Osteoblast (primary cell): ENCODE data around the gene CARD10. TPM values are rescaled to one million over a fixed set of nuclear protein-coding genes. Genes with fewer than 3 reads are reported as not detected.
A peak's percentile ranks its signal among the peaks of the same experiment; 100 is the strongest.

Experiments
- DNase-seq: peaks from one replicate; pipeline ENCODE4 v3.0.0; 2011; ENCODE audit warnings: low spot score, mixed read lengths; ENCODE audit not compliant: insufficient read length; ENCODE audit errors: missing footprints
- H2AFZ ChIP-seq: 2 replicates; pipeline ENCODE4 v1.6.0; 2011; ENCODE audit warnings: mild to moderate bottlenecking, low read length
- H3K27ac ChIP-seq: 2 replicates; pipeline ENCODE4 v1.5.1; 2011; ENCODE audit warnings: mild to moderate bottlenecking, low read depth, low read length, moderate library complexity
- H3K27me3 ChIP-seq: 2 replicates; pipeline ENCODE4 v1.6.0; 2012; ENCODE audit warnings: mild to moderate bottlenecking, control low read depth, inconsistent platforms, low read length, moderate library complexity; ENCODE audit not compliant: insufficient read depth
- H3K36me3 ChIP-seq: 2 replicates; pipeline ENCODE4 v1.5.1; 2011; ENCODE audit warnings: mild to moderate bottlenecking, low read length, control low read depth, moderate library complexity; ENCODE audit not compliant: insufficient read depth
- H3K4me1 ChIP-seq: 2 replicates; pipeline ENCODE4 v1.5.1; 2011; ENCODE audit warnings: mild to moderate bottlenecking, low read length, control low read depth, moderate library complexity; ENCODE audit not compliant: insufficient read depth
- H3K4me2 ChIP-seq: 2 replicates; pipeline ENCODE4 v1.6.0; 2011; ENCODE audit warnings: mild to moderate bottlenecking, low read length; ENCODE audit not compliant: insufficient read depth
- H3K4me3 ChIP-seq: fragments of 200-600 bp; sonication (generic); 3 replicates; pipeline ENCODE4 v1.5.1; 2012; ENCODE audit warnings: mild to moderate bottlenecking, low read length, inconsistent platforms; ENCODE audit not compliant: insufficient read depth
- H3K79me2 ChIP-seq: 2 replicates; pipeline ENCODE4 v1.6.0; 2012; ENCODE audit warnings: mild to moderate bottlenecking, low read length, control low read depth, inconsistent platforms; ENCODE audit not compliant: insufficient read depth
- H3K9me3 ChIP-seq: 2 replicates; pipeline ENCODE4 v1.5.1; 2011; ENCODE audit warnings: low read depth, low read length, control low read depth
- H4K20me1 ChIP-seq: 2 replicates; pipeline ENCODE4 v1.6.0; 2012; ENCODE audit warnings: mild to moderate bottlenecking, low read length, control low read depth; ENCODE audit not compliant: insufficient read depth
- total RNA-seq: library from RNA; depleted of rRNA; stranded (reverse); fragments of >200 nt; gene quantifications from 2 replicates; pipeline ENCODE4 v1.2.3, GENCODE V29; 2012
- TF ChIP-seq, protein P1 (sequence below): IDR thresholded peaks from 2 replicates; pipeline ENCODE4 v1.5.1; 2011; ENCODE audit warnings: mild to moderate bottlenecking, low read depth, low read length, moderate library complexity; ENCODE audit errors: extremely low read depth

Gene CARD10
- total RNA-seq, 1 donor: 11.9 TPM

DNA sequence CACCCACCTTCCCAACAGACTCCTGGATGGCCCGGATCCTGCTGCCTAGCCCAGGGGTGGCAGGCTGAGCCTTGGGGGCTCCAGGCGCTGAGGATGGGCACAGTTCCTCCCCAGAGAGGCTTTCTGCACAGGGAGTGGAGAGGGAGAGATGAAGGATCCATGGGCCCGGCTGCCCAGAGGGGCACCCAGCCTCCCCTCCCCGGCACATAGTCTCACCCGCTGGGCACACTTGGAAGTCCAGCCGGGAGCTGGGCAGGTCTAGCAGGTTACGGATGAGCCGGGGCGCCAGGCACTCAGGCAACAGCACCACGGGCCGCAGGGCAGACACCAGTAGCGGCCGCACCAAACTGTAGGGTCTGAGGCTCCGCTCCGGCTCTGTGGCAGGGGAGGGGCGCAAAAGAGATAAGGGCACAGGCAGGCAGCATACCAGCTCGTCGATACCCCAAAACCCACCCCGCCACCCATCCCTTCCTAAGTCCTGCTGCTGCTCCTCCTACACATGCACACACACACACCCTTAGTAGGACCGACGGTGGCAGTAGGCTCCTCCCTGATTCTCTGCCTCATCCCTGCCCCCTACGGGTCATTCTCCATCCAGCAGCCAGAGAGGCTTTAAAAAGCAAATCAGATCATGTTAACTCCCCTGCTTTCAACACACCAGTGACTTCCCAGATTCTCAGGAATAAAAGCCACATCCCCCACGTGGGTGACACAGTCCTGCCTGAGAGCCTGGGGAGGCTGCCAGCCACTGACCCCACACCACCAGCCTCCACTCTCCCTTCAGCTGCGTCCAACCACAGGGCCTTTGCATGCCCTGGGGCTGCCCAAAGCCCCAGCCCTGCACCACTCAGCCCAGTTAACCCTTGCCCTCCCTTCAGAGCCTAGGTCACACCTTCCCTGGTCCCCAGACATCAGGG, 26.5 kb downstream of the CARD10 start:
- no peaks in the 10 kb centered on the region for H4K20me1 ChIP-seq
- no peak overlapping the region for H3K27ac ChIP-seq
- no peaks in the 10 kb centered on the region for H3K27me3 ChIP-seq
- no peaks in the 10 kb centered on the region for H3K79me2 ChIP-seq
- H3K36me3 ChIP-seq: peaks cover 16% of the 10 kb centered on the region
- H3K4me2 ChIP-seq: no peak overlapping the region
- no peak overlapping the region for H2AFZ ChIP-seq
- no peaks in the 10 kb centered on the region for H3K9me3 ChIP-seq
- peaks cover 14% of the 10 kb centered on the region for H3K4me1 ChIP-seq
- DNase-seq: peak; percentile 97
- H3K4me3 ChIP-seq: no peak overlapping the region
- TF ChIP-seq, protein P1, sequence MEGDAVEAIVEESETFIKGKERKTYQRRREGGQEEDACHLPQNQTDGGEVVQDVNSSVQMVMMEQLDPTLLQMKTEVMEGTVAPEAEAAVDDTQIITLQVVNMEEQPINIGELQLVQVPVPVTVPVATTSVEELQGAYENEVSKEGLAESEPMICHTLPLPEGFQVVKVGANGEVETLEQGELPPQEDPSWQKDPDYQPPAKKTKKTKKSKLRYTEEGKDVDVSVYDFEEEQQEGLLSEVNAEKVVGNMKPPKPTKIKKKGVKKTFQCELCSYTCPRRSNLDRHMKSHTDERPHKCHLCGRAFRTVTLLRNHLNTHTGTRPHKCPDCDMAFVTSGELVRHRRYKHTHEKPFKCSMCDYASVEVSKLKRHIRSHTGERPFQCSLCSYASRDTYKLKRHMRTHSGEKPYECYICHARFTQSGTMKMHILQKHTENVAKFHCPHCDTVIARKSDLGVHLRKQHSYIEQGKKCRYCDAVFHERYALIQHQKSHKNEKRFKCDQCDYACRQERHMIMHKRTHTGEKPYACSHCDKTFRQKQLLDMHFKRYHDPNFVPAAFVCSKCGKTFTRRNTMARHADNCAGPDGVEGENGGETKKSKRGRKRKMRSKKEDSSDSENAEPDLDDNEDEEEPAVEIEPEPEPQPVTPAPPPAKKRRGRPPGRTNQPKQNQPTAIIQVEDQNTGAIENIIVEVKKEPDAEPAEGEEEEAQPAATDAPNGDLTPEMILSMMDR: peak; percentile 63

DNA sequence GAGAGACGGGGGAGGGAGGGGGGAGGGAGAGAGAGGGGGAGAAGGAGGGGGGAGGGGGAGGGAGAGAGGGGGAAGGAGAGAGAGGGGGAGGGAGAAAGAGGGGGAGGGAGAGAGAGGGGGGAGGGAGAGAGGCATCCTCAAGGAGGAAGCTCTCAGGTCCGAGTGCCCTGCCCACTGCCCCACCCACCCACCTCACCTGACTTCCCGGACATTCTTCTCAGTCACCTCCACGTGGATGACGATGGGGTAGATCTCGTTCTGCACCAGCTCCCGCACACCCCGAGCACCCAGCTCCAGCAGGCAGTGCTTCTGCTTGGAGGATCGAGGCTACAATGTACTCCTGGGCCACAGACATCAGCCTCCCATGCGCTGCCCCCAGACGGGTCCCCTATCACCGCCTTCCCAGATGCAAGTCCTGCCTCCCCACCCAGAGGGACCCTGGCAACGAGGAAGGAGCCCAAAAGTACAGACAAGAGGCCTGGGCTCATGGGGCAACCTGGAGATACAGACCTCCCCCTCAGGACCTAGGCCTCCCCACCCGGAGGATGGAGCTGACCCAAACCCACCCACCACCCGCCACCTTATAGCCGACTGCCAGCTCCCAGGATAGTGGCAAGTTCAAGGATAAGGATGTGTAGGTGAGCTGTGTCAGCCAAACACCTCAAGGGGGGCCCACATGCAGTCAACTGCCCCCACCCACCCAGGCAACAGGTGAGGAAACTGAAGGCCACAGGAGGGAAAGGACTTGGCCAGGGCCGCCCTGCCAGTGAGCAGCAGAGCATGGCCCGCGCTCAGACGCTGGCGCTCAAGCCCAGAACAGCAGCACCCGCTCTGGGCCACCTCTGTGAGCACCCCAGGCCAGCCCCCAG, 27.4 kb downstream of the CARD10 start:
- Histone ChIP-seq H3K36me3 (peaks cover 16% of the 10 kb centered on the region), H3K4me2 (no peak overlapping the region), H3K27me3 (no peaks in the 10 kb centered on the region), H2AFZ (no peak overlapping the region), H4K20me1 (no peaks in the 10 kb centered on the region), H3K9me3 (no peaks in the 10 kb centered on the region), H3K4me1 (peaks cover 8% of the 10 kb centered on the region), H3K79me2 (no peaks in the 10 kb centered on the region), H3K4me3 (no peak overlapping the region), H3K27ac (no peak overlapping the region)
- DNase-seq: no peak
- TF ChIP-seq, protein P1: no peak

DNA sequence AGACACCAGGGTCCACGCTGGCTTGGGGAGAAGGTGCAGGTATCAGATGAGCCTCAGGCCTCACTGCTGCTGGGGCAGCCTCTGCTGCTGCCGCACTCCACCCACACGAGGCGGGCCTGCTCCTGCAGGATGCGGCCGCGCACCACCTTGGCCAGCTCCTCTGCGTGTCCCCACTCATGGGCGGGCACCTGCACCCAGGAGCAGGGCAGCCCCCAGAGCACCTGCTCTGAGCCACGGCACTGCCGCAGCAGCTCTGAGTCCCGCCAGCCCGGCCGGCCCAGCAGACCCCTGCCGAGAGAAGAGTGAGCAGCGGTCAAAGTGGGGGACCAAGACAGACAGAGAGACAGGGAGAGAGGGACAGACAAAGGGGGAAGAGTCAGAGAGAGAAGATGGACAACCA, 28.1 kb downstream of the CARD10 start:
- Histone ChIP-seq H3K79me2 (no peaks in the 10 kb centered on the region), H2AFZ (no peak overlapping the region), H3K27me3 (no peaks in the 10 kb centered on the region), H4K20me1 (no peaks in the 10 kb centered on the region), H3K4me2 (no peak overlapping the region), H3K9me3 (no peaks in the 10 kb centered on the region), H3K4me3 (no peak overlapping the region), H3K27ac (no peak overlapping the region), H3K36me3 (peaks cover 15% of the 10 kb centered on the region), H3K4me1 (peaks cover 6% of the 10 kb centered on the region)
- TF ChIP-seq, protein P1: no peak
- DNase-seq: no peak

DNA sequence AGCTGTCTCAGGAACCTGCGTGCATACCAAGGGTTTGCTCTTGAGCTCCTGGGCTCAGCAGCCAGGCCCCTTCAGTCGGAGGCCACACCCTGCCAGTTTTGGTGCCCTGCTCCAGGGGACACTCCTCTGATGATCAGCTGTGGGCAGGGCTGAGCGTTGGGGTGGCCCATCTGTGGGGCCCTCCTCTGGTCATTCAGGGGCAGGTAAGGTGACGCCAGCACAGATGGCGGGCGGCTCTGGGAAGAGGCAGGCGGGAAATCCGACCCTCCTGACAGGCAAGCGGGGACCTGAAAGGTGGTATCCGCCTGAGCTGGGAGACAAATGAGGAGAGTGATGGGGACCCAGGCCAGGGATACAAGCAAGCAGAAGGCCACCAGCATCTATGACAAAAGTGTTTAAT, 29.2 kb downstream of the CARD10 start:
- DNase-seq: no peak
- Histone ChIP-seq H3K4me1 (peaks cover 5% of the 10 kb centered on the region), H3K27me3 (no peaks in the 10 kb centered on the region), H3K27ac (no peak overlapping the region), H3K4me2 (no peak overlapping the region), H2AFZ (no peak overlapping the region), H3K36me3 (peaks cover 8% of the 10 kb centered on the region), H3K79me2 (no peaks in the 10 kb centered on the region), H3K9me3 (no peaks in the 10 kb centered on the region), H3K4me3 (no peak overlapping the region), H4K20me1 (no peaks in the 10 kb centered on the region)
- TF ChIP-seq, protein P1: no peak
